ENCODE data around the gene CLRN2.

GRCh38 chr4:17510582-17510981 is 4.4 kb upstream of the CLRN2 start:
- TF ChIP-seq CTCF (IDR thresholded peaks at IDR 0.05) (no peak), EZH2 (IDR thresholded peaks at IDR 0.05) (no peak), EZH2phosphoT487 (IDR thresholded peaks at IDR 0.05) (no peak)

Data from neural progenitor cell (in vitro differentiated cells).